HG03575 (cell line): ENCODE measurements around the gene VPS37B.

Experiments used
- ATAC-seq: cut with Tn5 transposase; IDR thresholded peaks from one replicate; pipeline ENCODE4 v1.9.1; 2021; ENCODE audit not compliant: unreplicated experiment, insufficient number of reproducible peaks, low FRiP score; ENCODE audit errors: extremely low read depth

Gene VPS37B

GRCh38 chr12:122845041-122845864 is 50.7 kb downstream of the VPS37B start:
- no peak for ATAC-seq

- no peak for ATAC-seq
Observed at GRCh38 chr12:122844366-122844971, 51.5 kb downstream of the VPS37B start.

- ATAC-seq = no peak
Observed at GRCh38 chr12:122843455-122843854, 52.5 kb downstream of the VPS37B start.

- no peak for ATAC-seq
Observed at GRCh38 chr12:122842505-122843405, 53.2 kb downstream of the VPS37B start.

- ATAC-seq = no peak
Observed at GRCh38 chr12:122841544-122842321, 54.2 kb downstream of the VPS37B start.

GRCh38 chr12:122840580-122841513 is 55.1 kb downstream of the VPS37B start:
- ATAC-seq = no peak

GRCh38 chr12:122839907-122840554 is 55.9 kb downstream of the VPS37B start:
- ATAC-seq = no peak

GRCh38 chr12:122838841-122839240 is 57.1 kb downstream of the VPS37B start:
- no peak for ATAC-seq

- ATAC-seq = no peak
Observed at GRCh38 chr12:122837306-122838265, 58.3 kb downstream of the VPS37B start.

- no peak for ATAC-seq
Observed at GRCh38 chr12:122836027-122836921, 59.6 kb downstream of the VPS37B start.

- ATAC-seq = no peak
Observed at GRCh38 chr12:122835750-122836026, 60.2 kb downstream of the VPS37B start.

- ATAC-seq = no peak
Observed at GRCh38 chr12:122834921-122835749, 60.8 kb downstream of the VPS37B start, which contains the start of gene HIP1R. Gene HIP1R, plus strand, starts transcription at chr12:122835457. Its CDS starts 94 bp downstream, at chr12:122835551.

- ATAC-seq = no peak
Observed at GRCh38 chr12:122834104-122834920, 61.6 kb downstream of the VPS37B start.
